Stimulated activated naive CD8-positive, alpha-beta T cell treated with anti-CD3 and anti-CD28 coated beads, Interleukin-15, Interleukin-2, amounts not matched to agents 100 ng/mL and 50 ng/mL, for 24 hours (primary cell): Measurements from ENCODE around the gene ASTN2.

Experiments used
- H3K27ac Mint-ChIP-seq: one replicate; pipeline ENCODE4 v1.8.0; 2021; ENCODE audit warnings: mild to moderate bottlenecking, mixed read lengths
- H3K27me3 Mint-ChIP-seq: one replicate; pipeline ENCODE4 v1.8.0; 2021; ENCODE audit warnings: mixed read lengths
- H3K36me3 Mint-ChIP-seq: one replicate; pipeline ENCODE4 v1.8.0; 2021; ENCODE audit warnings: low read depth, mixed read lengths
- H3K4me1 Mint-ChIP-seq: one replicate; pipeline ENCODE4 v1.8.0; 2021; ENCODE audit warnings: low read depth, mixed read lengths
- H3K4me3 Mint-ChIP-seq: one replicate; pipeline ENCODE4 v1.8.0; 2021; ENCODE audit warnings: mild to moderate bottlenecking, mixed read lengths
- H3K9me3 Mint-ChIP-seq: one replicate; pipeline ENCODE4 v1.8.0; 2021; ENCODE audit warnings: mixed read lengths

Gene ASTN2

DNA sequence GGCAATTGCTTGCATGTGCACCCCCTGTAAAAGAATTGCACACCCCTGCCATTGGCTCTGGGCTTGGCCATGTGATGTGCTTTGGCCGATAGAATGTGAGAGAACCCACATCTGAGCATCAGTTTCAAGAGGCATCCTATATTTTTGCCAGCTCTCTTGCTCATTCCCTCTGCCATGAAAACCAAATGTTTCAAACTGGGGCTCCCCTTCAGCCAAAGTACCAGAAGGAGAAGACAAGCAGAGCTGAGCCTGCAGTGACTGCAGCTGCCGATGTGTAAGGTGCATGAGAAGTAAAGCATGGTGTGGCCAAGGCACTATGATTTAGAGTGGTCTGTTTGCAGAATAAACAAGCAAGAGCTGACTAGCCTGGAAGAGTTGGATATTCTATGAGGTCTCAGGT, 132.3 kb downstream of the ASTN2 start:
- no peak overlapping the region for H3K27ac Mint-ChIP-seq
- no peaks in the 10 kb centered on the region for H3K27me3 Mint-ChIP-seq
- H3K36me3 Mint-ChIP-seq = no peaks in the 10 kb centered on the region
- H3K4me1 Mint-ChIP-seq = no peaks in the 10 kb centered on the region
- peaks cover 9% of the 10 kb centered on the region for H3K9me3 Mint-ChIP-seq
- H3K4me3 Mint-ChIP-seq = no peak overlapping the region

DNA sequence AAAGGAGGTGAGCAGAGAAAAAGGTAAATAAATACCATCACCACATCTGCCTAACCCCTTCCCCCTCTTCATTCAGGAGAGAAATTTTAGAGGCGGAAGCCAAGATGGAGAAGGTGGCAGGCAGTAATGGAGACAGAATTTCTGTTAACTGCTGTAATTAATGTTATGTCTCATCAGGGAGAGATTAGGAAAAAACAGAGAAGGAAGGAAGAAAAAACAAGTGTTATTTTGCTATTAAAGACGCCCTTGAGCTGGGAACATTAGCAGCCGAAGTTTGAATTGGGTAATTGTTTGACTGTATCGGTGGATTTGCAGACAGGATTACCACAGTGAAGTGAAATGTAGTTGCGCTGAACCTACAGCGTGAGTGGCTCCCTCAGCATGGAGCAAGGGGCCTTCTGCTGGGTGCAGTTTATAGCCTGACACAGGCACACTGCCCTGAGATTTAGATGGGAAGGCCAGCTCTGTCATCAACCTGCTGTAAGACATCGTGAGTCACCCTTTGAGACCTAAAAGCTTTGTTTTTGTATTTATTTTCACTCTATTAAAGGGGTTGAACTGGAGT, 136.3 kb downstream of the ASTN2 start:
- no peak overlapping the region for H3K27ac Mint-ChIP-seq
- H3K4me3 Mint-ChIP-seq = no peak overlapping the region
- H3K4me1 Mint-ChIP-seq = no peaks in the 10 kb centered on the region
- no peaks in the 10 kb centered on the region for H3K27me3 Mint-ChIP-seq
- H3K36me3 Mint-ChIP-seq = no peaks in the 10 kb centered on the region
- peaks cover 9% of the 10 kb centered on the region for H3K9me3 Mint-ChIP-seq

DNA sequence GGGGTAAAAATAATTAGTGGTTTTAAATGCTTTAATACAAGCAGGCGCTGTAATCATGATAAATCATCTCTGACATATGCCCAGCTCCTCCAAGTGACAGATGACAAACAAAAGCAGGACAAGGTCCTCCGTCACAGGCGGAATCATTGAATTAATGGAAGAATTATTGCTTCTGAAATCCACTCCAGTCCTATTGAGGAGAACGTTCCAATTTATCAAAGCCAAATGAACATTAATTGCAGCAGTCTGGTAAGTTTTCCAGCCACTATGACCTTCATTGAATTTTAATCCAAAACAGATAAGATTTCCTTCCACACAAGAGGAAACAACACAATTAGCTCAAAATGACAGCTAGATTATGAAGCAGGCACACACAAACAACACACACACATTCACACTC, 136.8 kb downstream of the ASTN2 start:
- no peaks in the 10 kb centered on the region for H3K4me1 Mint-ChIP-seq
- H3K36me3 Mint-ChIP-seq = no peaks in the 10 kb centered on the region
- no peak overlapping the region for H3K4me3 Mint-ChIP-seq
- H3K27me3 Mint-ChIP-seq = no peaks in the 10 kb centered on the region
- H3K27ac Mint-ChIP-seq = no peak overlapping the region
- peaks cover 9% of the 10 kb centered on the region for H3K9me3 Mint-ChIP-seq

DNA sequence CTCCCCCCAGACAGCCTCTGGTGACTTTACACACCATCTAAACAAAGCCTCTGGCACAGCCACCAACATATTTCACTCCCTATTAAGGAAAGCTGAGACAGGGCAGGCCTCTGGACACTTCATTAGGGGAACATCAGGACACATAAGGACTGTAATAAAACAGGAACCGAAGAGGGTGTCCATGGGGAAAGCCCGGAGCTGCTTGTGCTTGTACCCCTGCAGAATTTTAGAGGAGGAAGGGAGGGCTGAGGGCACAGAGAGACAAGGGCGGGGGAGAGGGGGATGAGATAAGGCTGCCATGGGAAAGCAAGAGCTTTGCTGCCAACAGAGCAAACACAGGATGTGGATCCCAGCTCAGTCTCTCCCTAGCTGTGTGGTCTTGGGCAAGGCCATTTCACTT, 138.4 kb downstream of the ASTN2 start:
- Mint-ChIP-seq H3K9me3 (peaks cover 9% of the 10 kb centered on the region), H3K36me3 (no peaks in the 10 kb centered on the region), H3K4me1 (no peaks in the 10 kb centered on the region), H3K4me3 (no peak overlapping the region), H3K27me3 (no peaks in the 10 kb centered on the region), H3K27ac (no peak overlapping the region)

DNA sequence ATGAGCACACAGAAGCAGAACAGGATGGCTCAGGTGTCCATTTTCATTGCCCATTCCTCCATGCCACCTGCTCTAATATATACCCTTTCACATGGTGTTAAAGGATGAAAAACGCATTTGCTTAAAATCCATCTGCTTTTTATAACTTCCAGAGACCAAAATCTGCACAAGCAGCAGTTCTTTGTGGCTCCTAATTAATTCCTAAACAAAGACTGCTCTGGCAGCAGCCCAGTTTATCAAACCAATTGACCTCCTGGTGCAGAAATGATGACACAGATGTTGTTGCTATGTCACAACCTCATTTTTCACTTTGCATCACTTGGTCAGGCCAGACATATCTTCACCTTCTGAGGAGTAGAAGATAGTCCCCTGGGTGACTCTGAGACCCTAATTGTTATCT, 141.2 kb downstream of the ASTN2 start:
- H3K27ac Mint-ChIP-seq = no peak overlapping the region
- no peak overlapping the region for H3K4me3 Mint-ChIP-seq
- H3K36me3 Mint-ChIP-seq = no peaks in the 10 kb centered on the region
- peaks cover 9% of the 10 kb centered on the region for H3K9me3 Mint-ChIP-seq
- H3K27me3 Mint-ChIP-seq = no peaks in the 10 kb centered on the region
- no peaks in the 10 kb centered on the region for H3K4me1 Mint-ChIP-seq

DNA sequence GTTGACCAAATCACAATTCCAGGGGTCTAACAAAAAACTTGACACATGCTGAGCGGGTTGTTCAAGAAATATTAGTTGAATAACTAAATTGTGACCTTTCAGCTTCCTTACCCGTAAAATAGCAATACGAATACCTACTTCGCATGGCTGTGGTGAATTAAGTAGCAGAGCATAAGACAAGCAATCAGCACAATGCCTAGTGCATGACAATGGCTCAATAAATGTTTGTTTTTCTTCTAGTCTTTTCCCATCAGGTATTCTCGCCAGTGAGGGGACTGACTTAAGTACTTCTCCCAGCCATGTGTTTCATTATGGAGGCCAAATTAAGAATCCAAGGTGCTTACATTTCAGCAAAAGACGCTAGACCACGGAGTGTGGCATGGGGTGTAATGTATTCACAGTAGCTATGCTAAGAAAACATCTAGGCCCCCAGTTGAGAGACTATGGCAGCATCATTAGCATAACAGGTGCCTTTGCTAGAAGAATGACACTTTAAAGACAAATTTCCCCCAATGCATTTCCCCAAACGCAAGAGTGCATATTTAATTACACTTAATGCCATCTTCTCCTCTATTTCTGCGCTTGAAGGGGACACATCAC, 145.9 kb downstream of the ASTN2 start:
- peaks cover 9% of the 10 kb centered on the region for H3K9me3 Mint-ChIP-seq
- no peaks in the 10 kb centered on the region for H3K36me3 Mint-ChIP-seq
- H3K4me1 Mint-ChIP-seq = no peaks in the 10 kb centered on the region
- H3K4me3 Mint-ChIP-seq = no peak overlapping the region
- no peaks in the 10 kb centered on the region for H3K27me3 Mint-ChIP-seq
- H3K27ac Mint-ChIP-seq = no peak overlapping the region

DNA sequence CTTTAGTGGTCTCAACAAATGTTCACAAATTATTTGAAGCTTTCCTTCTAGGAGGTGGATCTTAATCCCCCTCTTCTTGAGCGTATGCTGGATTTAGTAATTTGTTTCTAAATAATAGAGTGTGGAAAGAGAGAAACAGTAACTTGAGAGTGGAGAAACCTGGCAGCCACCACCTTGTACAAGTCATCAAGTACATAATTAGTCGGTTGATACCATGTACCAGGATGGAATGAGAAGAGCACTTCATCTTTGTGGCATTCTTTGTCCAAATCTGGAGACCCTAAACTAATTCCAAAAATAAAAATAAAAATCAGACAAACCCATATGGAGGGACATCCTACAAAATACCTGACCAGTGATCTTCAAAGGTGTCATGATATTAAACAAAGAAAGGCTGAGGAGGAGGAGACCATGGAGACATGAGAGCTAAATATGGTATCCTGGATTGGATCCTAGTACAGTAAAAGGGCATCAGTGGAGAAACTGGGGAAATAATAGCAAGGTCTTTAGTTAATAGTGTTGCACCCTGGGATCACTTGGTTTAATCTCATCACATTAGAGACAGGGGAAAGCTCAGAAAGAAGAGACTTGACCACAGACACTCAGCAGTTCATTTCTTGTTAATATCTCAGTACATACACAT, 147.9 kb downstream of the ASTN2 start:
- H3K9me3 Mint-ChIP-seq = peaks cover 9% of the 10 kb centered on the region
- no peak overlapping the region for H3K27ac Mint-ChIP-seq
- no peaks in the 10 kb centered on the region for H3K36me3 Mint-ChIP-seq
- no peaks in the 10 kb centered on the region for H3K4me1 Mint-ChIP-seq
- H3K27me3 Mint-ChIP-seq = peaks cover 5% of the 10 kb centered on the region
- no peak overlapping the region for H3K4me3 Mint-ChIP-seq

DNA sequence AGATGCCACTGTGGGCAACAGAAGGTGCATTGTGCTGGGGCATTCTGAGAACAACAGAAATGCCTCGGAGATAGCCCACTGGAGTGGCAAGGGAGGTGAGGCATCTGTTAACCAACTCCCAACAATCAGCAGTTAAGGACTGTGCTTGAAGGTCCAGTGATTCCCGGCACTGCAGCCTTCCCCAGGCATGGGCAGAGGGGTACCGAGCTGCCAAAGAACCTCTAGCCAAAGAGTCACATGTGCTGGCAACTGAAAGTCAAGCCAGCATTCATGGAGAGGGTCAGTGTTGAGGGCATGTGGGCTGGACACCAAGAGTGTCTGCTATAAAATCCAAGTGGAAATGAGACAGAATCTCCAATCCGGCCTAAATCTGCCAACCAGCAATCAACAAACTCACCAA, 149.6 kb downstream of the ASTN2 start:
- H3K4me1 Mint-ChIP-seq = no peaks in the 10 kb centered on the region
- peaks cover 6% of the 10 kb centered on the region for H3K9me3 Mint-ChIP-seq
- peaks cover 5% of the 10 kb centered on the region for H3K27me3 Mint-ChIP-seq
- no peaks in the 10 kb centered on the region for H3K36me3 Mint-ChIP-seq
- no peak overlapping the region for H3K4me3 Mint-ChIP-seq
- H3K27ac Mint-ChIP-seq = no peak overlapping the region

DNA sequence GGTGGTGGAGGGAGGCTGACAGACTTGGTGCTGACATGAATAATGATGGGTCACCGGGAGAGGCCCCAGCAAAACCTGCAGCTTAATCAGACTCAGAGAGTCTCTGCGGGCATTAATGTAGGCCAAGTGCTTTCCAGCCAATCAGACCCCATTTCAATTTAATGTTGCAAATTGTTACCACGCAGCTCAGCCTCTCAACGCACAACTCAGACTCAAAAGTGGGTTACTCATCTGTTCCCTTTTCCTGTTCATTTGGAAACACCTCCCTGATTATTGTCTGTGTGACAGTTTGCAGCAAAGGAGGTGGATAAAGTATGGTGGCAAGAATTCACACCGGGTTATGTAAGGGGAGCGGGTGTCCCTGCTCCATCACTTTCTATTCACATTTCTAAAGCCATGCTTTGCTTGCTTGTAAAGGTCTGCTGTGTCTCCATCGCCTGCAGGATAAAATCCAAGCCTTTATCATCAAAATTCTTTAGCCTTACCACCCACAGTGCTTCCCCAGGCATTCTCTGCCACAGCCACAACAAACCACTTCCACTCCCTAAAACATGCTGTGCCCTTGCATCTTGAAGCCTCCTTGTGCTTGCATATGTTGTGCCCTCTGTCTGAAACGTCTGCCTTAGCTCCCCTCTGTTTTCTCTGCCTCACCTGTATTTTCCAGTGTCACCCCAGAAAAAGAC, 156.5 kb downstream of the ASTN2 start:
- Mint-ChIP-seq H3K36me3 (no peaks in the 10 kb centered on the region), H3K9me3 (peaks cover 14% of the 10 kb centered on the region), H3K4me1 (no peaks in the 10 kb centered on the region), H3K4me3 (no peak overlapping the region), H3K27ac (no peak overlapping the region), H3K27me3 (peaks cover 8% of the 10 kb centered on the region)

DNA sequence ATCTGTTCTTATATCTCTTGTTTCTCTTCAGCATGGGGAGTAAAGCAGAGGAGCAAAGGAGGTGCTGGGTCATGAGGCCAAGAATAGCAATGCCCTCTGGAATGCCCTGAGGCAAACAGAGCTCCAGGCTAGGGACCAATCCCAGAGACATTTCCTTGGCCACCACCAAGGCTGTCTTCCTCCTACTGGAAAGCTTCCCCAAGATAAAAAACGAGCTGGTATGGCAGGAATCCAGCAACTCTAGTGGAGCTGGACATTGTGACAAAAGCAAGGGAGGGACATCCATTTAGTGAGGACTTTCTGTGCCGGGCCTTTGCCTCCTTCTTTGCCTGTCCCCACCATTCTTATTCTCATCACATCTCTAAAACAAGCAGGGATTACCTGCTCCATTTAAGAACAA, 161.6 kb downstream of the ASTN2 start:
- no peak overlapping the region for H3K4me3 Mint-ChIP-seq
- no peaks in the 10 kb centered on the region for H3K4me1 Mint-ChIP-seq
- no peaks in the 10 kb centered on the region for H3K36me3 Mint-ChIP-seq
- H3K9me3 Mint-ChIP-seq = peaks cover 14% of the 10 kb centered on the region
- H3K27me3 Mint-ChIP-seq = peaks cover 4% of the 10 kb centered on the region
- H3K27ac Mint-ChIP-seq = no peak overlapping the region

DNA sequence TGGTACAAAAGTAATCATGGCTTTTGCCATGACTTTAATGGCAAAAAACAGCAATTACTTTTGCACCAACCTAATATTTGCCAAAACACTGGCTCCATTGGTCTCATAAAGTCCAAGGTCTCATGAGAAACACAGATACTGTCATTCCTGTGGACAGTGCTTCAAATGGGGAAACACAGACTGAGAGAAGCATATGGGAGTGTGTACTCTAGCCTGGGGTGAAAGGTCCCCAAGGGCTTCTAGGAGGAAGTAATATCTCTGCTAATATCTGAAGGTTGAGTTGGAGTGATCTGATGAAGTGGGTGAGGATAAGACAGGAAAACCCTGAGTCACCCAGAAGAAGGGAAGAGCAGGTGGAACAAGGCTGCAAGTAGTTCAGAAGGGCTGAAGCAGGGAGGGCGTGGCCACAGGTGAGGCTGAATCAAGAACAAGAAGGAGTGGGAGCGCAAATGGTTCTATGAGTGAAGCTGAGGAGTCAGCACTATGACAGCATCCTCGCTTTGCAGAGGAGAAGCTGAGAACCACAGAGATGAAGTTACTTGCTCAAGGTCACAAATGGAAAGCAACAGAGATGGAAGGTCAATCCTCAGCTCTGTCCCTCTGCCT, 164.1 kb downstream of the ASTN2 start:
- Mint-ChIP-seq H3K27ac (no peak overlapping the region), H3K27me3 (peaks cover 4% of the 10 kb centered on the region), H3K4me3 (no peak overlapping the region), H3K4me1 (no peaks in the 10 kb centered on the region), H3K9me3 (peaks cover 16% of the 10 kb centered on the region), H3K36me3 (no peaks in the 10 kb centered on the region)

DNA sequence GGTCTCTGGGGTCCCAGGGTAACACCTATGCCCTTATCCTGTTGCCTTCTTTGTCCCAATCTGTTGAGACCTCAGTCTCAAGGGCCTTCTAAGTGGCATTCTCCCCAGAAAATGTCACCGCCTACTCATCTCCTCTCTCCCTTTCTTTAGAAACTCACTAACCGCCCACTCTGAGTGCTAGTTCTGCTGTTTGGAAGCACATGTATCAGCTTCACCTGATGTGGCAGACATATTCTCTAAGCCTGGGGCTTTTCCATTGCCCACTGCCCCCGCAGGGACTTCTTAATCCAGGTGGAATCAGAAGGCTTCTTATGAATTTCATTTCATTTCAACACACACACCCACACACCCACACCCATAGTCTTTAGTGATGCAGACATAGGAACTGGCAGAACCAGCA, 165.1 kb downstream of the ASTN2 start:
- Mint-ChIP-seq H3K27ac (no peak overlapping the region), H3K4me1 (no peaks in the 10 kb centered on the region), H3K4me3 (no peak overlapping the region), H3K27me3 (no peaks in the 10 kb centered on the region), H3K9me3 (peaks cover 14% of the 10 kb centered on the region), H3K36me3 (no peaks in the 10 kb centered on the region)

DNA sequence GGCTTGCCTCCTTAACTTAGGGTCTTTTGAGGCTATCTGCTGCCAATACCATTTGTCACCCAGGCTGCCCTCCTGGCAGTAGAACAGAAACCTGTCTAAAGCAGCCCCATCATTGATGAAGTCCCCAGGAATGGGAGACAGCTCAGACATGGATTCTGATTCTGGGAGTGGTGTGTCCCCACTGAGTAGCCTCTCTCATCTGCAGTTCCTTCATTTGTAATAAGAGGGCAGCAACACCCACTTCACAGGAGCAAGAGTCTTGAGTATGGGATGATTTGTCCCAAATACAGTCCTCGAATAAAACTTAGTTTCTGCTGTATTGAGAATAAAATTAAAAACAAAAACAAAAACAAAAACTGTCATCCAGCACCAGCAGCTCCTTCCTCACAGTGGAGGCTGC, 167.6 kb downstream of the ASTN2 start:
- Mint-ChIP-seq H3K27ac (no peak overlapping the region), H3K27me3 (no peaks in the 10 kb centered on the region)

DNA sequence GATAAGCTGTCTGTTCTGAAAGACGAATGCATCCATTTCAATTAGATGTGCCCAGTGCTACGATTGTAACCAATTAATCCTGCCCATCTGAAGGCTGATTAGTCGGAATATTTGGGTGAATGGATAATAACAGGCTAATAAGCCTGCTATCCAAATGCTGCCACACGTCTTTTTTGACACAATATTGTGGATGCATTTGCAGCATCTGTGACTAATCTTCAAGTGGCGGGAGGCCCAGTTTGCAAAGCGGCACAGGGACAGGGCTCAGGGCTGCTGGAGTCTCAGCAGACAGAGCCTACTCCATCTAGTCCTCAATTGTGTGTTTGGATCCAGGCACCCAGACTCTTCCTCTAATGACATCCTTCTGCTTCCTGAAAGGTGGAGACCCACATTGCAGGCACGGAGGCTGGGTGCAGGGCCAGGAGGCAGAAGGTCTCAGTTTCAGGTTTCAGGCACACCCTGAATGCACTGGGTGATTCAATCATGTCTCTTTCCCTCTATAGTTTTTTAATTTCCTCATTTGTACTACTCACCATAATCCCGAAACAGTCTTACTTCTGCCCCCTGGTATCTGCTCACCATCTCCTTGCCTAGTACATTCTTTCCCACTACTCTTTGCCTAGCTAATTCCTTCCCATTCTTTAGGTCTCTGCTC, 169.6 kb downstream of the ASTN2 start:
- Mint-ChIP-seq H3K36me3 (no peaks in the 10 kb centered on the region), H3K9me3 (peaks cover 10% of the 10 kb centered on the region), H3K27ac (no peak overlapping the region), H3K27me3 (no peaks in the 10 kb centered on the region), H3K4me1 (no peaks in the 10 kb centered on the region), H3K4me3 (no peak overlapping the region)

More for the DNA sequence above, 167.6 kb downstream of the ASTN2 start:
- no peak overlapping the region for H3K4me3 Mint-ChIP-seq
- no peaks in the 10 kb centered on the region for H3K4me1 Mint-ChIP-seq
- peaks cover 21% of the 10 kb centered on the region for H3K9me3 Mint-ChIP-seq
- no peaks in the 10 kb centered on the region for H3K36me3 Mint-ChIP-seq

DNA sequence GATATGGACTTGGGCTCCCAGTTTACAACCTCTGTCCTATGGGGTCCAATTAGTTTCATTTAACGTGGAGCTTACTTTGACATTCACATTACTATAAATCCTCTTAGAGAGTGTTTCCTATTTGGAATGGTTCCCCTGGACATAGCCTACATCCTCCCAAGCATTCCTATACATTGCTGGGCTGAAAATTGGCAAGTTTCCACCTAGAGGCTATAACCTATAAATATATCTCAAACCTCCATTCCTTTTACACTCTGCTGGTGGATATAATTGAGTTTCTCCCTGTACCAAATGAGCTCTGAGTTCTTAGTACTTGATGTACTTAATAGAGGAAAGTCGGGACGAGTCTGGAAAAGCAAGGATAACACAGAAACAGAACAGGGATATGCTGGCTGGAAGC, 172.8 kb downstream of the ASTN2 start:
- H3K27me3 Mint-ChIP-seq = no peaks in the 10 kb centered on the region
- no peak overlapping the region for H3K27ac Mint-ChIP-seq
- peaks cover 10% of the 10 kb centered on the region for H3K9me3 Mint-ChIP-seq
- no peak overlapping the region for H3K4me3 Mint-ChIP-seq
- H3K36me3 Mint-ChIP-seq = no peaks in the 10 kb centered on the region
- H3K4me1 Mint-ChIP-seq = no peaks in the 10 kb centered on the region
